ENCODE results near the gene SCYL3. TPM values are rescaled to one million over a fixed set of nuclear protein-coding genes. Genes with fewer than 3 reads are reported as not detected.
"Not testable (repeated sequence)": the region's sequence is repeated elsewhere in the genome, so short reads cannot be mapped to it uniquely, and the experiment has no call there.

Gene SCYL3
- total RNA-seq, 1 donor from 2014 or later, result 5.6 TPM

- Histone ChIP-seq H3K4me3 (no peak overlapping the region), H3K9me3 (replicated peaks) (no peaks in the 10 kb centered on the region), H3K36me3 (peaks cover 100% of the 10 kb centered on the region), H3K27ac (replicated peaks) (no peak overlapping the region), H3K4me1 (no peaks in the 10 kb centered on the region), H3K27me3 (ENCODE audit: low read depth) (no peaks in the 10 kb centered on the region)
- no peak for TF ChIP-seq CTCF (IDR thresholded peaks at IDR 0.05; ENCODE audit: borderline replicate concordance)
- no peak for DNase-seq
- intact Hi-C loops (cut with micrococcal nuclease), result no loop called here
Observed at GRCh38 chr1:169868978-169869377, 24.7 kb downstream of the SCYL3 start.

DNA sequence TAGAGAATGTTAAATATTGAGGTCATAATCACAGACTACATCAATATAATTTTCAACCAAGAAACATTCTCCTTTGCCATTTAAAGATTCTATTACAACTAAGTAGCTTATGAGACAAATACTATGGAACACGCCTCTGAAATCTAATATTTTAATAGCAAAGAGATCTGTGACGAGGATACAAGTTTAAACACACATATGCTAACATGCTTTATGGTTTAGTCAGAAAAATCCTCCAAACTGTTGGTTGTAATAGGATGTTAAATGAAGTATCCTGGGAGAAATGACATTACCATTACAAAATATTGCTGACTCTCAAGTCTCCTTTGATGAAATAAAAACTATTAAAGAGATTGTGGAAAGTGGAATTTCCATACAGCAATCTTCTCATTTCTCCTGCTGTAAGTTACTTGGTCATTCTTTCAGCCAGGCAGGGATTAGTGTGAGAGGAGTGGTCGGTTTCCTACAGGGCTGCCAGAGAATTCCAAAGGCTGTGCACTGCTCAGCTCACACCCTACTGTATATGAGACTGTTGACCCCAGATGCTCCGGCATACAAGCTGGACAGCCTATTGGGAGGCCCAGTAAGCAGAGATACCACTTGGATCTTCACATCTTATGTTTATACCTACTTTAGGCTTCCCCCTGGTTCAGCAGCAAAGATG, 26.6 kb downstream of the SCYL3 start:
- intact Hi-C loops (cut with micrococcal nuclease), result no loop called here
- peaks cover 100% of the 10 kb centered on the region for H3K36me3 ChIP-seq
- H3K9me3 ChIP-seq (replicated peaks), result no peaks in the 10 kb centered on the region
- H3K27me3 ChIP-seq (ENCODE audit: low read depth), result no peaks in the 10 kb centered on the region
- no peaks in the 10 kb centered on the region for H3K4me1 ChIP-seq
- H3K27ac ChIP-seq (replicated peaks), result no peak overlapping the region
- DNase-seq, result no peak
- H3K4me3 ChIP-seq, result no peak overlapping the region
- TF ChIP-seq CTCF (IDR thresholded peaks at IDR 0.05; ENCODE audit: borderline replicate concordance), result no peak

- H3K27ac ChIP-seq (replicated peaks), result no peak overlapping the region
- no peak overlapping the region for H3K4me3 ChIP-seq
- H3K4me1 ChIP-seq, result no peaks in the 10 kb centered on the region
- intact Hi-C loops (cut with micrococcal nuclease), result no loop called here
- H3K9me3 ChIP-seq (replicated peaks), result no peaks in the 10 kb centered on the region
- no peak for TF ChIP-seq CTCF (IDR thresholded peaks at IDR 0.05; ENCODE audit: borderline replicate concordance)
- peaks cover 100% of the 10 kb centered on the region for H3K36me3 ChIP-seq
- H3K27me3 ChIP-seq (ENCODE audit: low read depth), result no peaks in the 10 kb centered on the region
- no peak for DNase-seq
Observed at GRCh38 chr1:169866577-169866976, 27.1 kb downstream of the SCYL3 start.

GRCh38 chr1:169864531-169864930, 29.2 kb downstream of the SCYL3 start:
- H3K4me1 ChIP-seq; H3K27ac ChIP-seq (replicated peaks); intact Hi-C loops (cut with micrococcal nuclease); DNase-seq; H3K9me3 ChIP-seq (replicated peaks); H3K4me3 ChIP-seq; H3K27me3 ChIP-seq (ENCODE audit: low read depth): not testable (repeated sequence)
- peaks cover 95% of the 10 kb centered on the region for H3K36me3 ChIP-seq

GRCh38 chr1:169860750-169861149, 32.9 kb downstream of the SCYL3 start:
- no peak overlapping the region for H3K27ac ChIP-seq (replicated peaks)

More at GRCh38 chr1:169860750-169861149, 32.9 kb downstream of the SCYL3 start:
- no peaks in the 10 kb centered on the region for H3K4me1 ChIP-seq
- DNase-seq, result no peak
- H3K27me3 ChIP-seq (ENCODE audit: low read depth), result no peaks in the 10 kb centered on the region
- intact Hi-C loops (cut with micrococcal nuclease), result no loop called here
- TF ChIP-seq CTCF (IDR thresholded peaks at IDR 0.05; ENCODE audit: borderline replicate concordance), result no peak
- no peak overlapping the region for H3K4me3 ChIP-seq
- peaks cover 92% of the 10 kb centered on the region for H3K36me3 ChIP-seq
- no peaks in the 10 kb centered on the region for H3K9me3 ChIP-seq (replicated peaks)

Data from left ventricle myocardium inferior (tissue), 1 donor.